Measurements from ENCODE around the gene POLR2H.

The POLR2H gene

GRCh38 chr3:184343200-184343876 is 18.2 kb upstream of the POLR2H start:
- DNase-seq (ENCODE audit: extremely low spot score) = no peak
- POLR2A ChIA-PET = no interaction called here
- TF ChIP-seq FOXK2 (IDR thresholded peaks at IDR 0.05) = no peak
- no peak for TF ChIP-seq ARNT (IDR thresholded peaks at IDR 0.05)
- TF ChIP-seq PKNOX1 (IDR thresholded peaks at IDR 0.05) = no peak
- TF ChIP-seq LEF1 (IDR thresholded peaks at IDR 0.05; ENCODE audit: borderline replicate concordance) = no peak
- no peak for TF ChIP-seq ZNF384 (IDR thresholded peaks at IDR 0.05)
- TF ChIP-seq SUZ12 (IDR thresholded peaks at IDR 0.05) = no peak
- CTCF ChIA-PET = no interaction called here

- ChIA-PET POLR2A (no interaction called here), CTCF (interaction anchor here (0.5 to 1.0 kb wide), 3 partner anchors 17 to 74 kb away, joined by 3 to 5 read pairs (median 3); partner anchors contain the start of genes CLCN2 and POLR2H)
- no peak for DNase-seq (ENCODE audit: extremely low spot score)
- TF ChIP-seq FOXA1 (IDR thresholded peaks at IDR 0.05) (no peak), CTBP1 (IDR thresholded peaks at IDR 0.05; ENCODE audit: borderline replicate concordance) (no peak), ELF4 (IDR thresholded peaks at IDR 0.05) (no peak), SP1 (IDR thresholded peaks at IDR 0.05) (no peak), FOXM1 (IDR thresholded peaks at IDR 0.05; ENCODE audit: borderline replicate concordance) (no peak), BHLHE40 (IDR thresholded peaks at IDR 0.05; ENCODE audit: borderline replicate concordance) (no peak), SUZ12 (IDR thresholded peaks at IDR 0.05) (no peak), PKNOX1 (IDR thresholded peaks at IDR 0.05) (no peak), ARNT (IDR thresholded peaks at IDR 0.05) (no peak), NFRKB (IDR thresholded peaks at IDR 0.05) (no peak), TARDBP (IDR thresholded peaks at IDR 0.05) (no peak), FOXK2 (IDR thresholded peaks at IDR 0.05) (no peak)
These were observed 16.8 kb upstream of the POLR2H start for GRCh38 chr3:184344579-184345316.

- CTCF ChIA-PET = interaction anchor here (0.7 to 1.0 kb wide), 3 partner anchors 16 to 131 kb away, joined by 3 to 6 read pairs (median 5); partner anchors contain the start of genes CLCN2 and POLR2H
- DNase-seq (ENCODE audit: extremely low spot score) = peak; percentile 66
- POLR2A ChIA-PET = no interaction called here
These were observed 16.0 kb upstream of the POLR2H start for GRCh38 chr3:184345317-184346144.

GRCh38 chr3:184346480-184347190 is 14.9 kb upstream of the POLR2H start:
- ChIA-PET CTCF (no interaction called here), POLR2A (no interaction called here)
- no peak for TF ChIP-seq ELF4 (IDR thresholded peaks at IDR 0.05)
- TF ChIP-seq CTBP1 (IDR thresholded peaks at IDR 0.05; ENCODE audit: borderline replicate concordance) = no peak
- TF ChIP-seq NFRKB (IDR thresholded peaks at IDR 0.05) = no peak
- no peak for TF ChIP-seq ZNF384 (IDR thresholded peaks at IDR 0.05)
- no peak for TF ChIP-seq ARNT (IDR thresholded peaks at IDR 0.05)
- TF ChIP-seq FOXK2 (IDR thresholded peaks at IDR 0.05) = no peak
- no peak for TF ChIP-seq SP1 (IDR thresholded peaks at IDR 0.05)
- TF ChIP-seq TARDBP (IDR thresholded peaks at IDR 0.05) = no peak
- TF ChIP-seq PKNOX1 (IDR thresholded peaks at IDR 0.05) = no peak
- DNase-seq (ENCODE audit: extremely low spot score) = no peak

More at GRCh38 chr3:184345317-184346144, 16.0 kb upstream of the POLR2H start:
- TF ChIP-seq SUZ12 (IDR thresholded peaks at IDR 0.05) = no peak
- TF ChIP-seq BHLHE40 (IDR thresholded peaks at IDR 0.05; ENCODE audit: borderline replicate concordance) = no peak
- TF ChIP-seq PKNOX1 (IDR thresholded peaks at IDR 0.05) = peak; percentile 94
- TF ChIP-seq NFRKB (IDR thresholded peaks at IDR 0.05) = no peak
- TF ChIP-seq ZNF384 (IDR thresholded peaks at IDR 0.05) = no peak

GRCh38 chr3:184347321-184348056 is 14.0 kb upstream of the POLR2H start:
- POLR2A ChIA-PET = interaction anchor here (1.9 kb wide), 1 partner anchor 15 kb away, joined by 8 read pairs; the partner anchor contains the start of genes CLCN2 and POLR2H
- CTCF ChIA-PET = no interaction called here
- no peak for TF ChIP-seq PKNOX1 (IDR thresholded peaks at IDR 0.05)
- TF ChIP-seq SP1 (IDR thresholded peaks at IDR 0.05) = no peak
- no peak for TF ChIP-seq ELF4 (IDR thresholded peaks at IDR 0.05)
- TF ChIP-seq NFRKB (IDR thresholded peaks at IDR 0.05) = no peak
- no peak for TF ChIP-seq BHLHE40 (IDR thresholded peaks at IDR 0.05; ENCODE audit: borderline replicate concordance)
- no peak for TF ChIP-seq HDGF (IDR thresholded peaks at IDR 0.05; ENCODE audit: borderline replicate concordance)
- TF ChIP-seq TARDBP (IDR thresholded peaks at IDR 0.05) = no peak
- TF ChIP-seq LEF1 (IDR thresholded peaks at IDR 0.05; ENCODE audit: borderline replicate concordance) = no peak
- TF ChIP-seq FOXA1 (IDR thresholded peaks at IDR 0.05) = no peak
- no peak for TF ChIP-seq FOXM1 (IDR thresholded peaks at IDR 0.05; ENCODE audit: borderline replicate concordance)
- TF ChIP-seq SUZ12 (IDR thresholded peaks at IDR 0.05) = no peak
- TF ChIP-seq CTBP1 (IDR thresholded peaks at IDR 0.05; ENCODE audit: borderline replicate concordance) = no peak
- no peak for TF ChIP-seq ARNT (IDR thresholded peaks at IDR 0.05)
- TF ChIP-seq ZNF384 (IDR thresholded peaks at IDR 0.05) = no peak
- TF ChIP-seq L3MBTL2 (conservative IDR thresholded peaks at IDR 0.05) = no peak
- TF ChIP-seq FOXK2 (IDR thresholded peaks at IDR 0.05) = no peak
- DNase-seq (ENCODE audit: extremely low spot score) = no peak

Measured in HEK293T (cell line).